NCI-H2107 treated with DMSO at 0.1 percent for 48 hours (cell line): ENCODE measurements around the gene NCOA3.

ENCODE experiments used
- DNase-seq: peaks from one replicate; lab custom pipeline; 2025; ENCODE audit not compliant: unreplicated experiment; lab: John Stamatoyannopoulos, UW

Gene NCOA3

GRCh38 chr20:47596003-47596571 is 94.4 kb downstream of the NCOA3 start:
- no peak for DNase-seq

GRCh38 chr20:47597090-47597489 is 95.4 kb downstream of the NCOA3 start:
- no peak for DNase-seq

GRCh38 chr20:47598911-47599744 is 97.4 kb downstream of the NCOA3 start:
- DNase-seq: no peak

- no peak for DNase-seq
Measured at GRCh38 chr20:47600967-47601547, 99.4 kb downstream of the NCOA3 start.

GRCh38 chr20:47603260-47603659 is 101.6 kb downstream of the NCOA3 start:
- DNase-seq: no peak

- no peak for DNase-seq
Measured at GRCh38 chr20:47605673-47606413, 104.2 kb downstream of the NCOA3 start.

GRCh38 chr20:47606414-47606982 is 104.8 kb downstream of the NCOA3 start:
- DNase-seq: peak; percentile 75

- DNase-seq: no peak
Measured at GRCh38 chr20:47606983-47607613, 105.4 kb downstream of the NCOA3 start.

GRCh38 chr20:47609001-47609400 is 107.3 kb downstream of the NCOA3 start:
- no peak for DNase-seq

- no peak for DNase-seq
Measured at GRCh38 chr20:47610247-47610944, 108.7 kb downstream of the NCOA3 start.

GRCh38 chr20:47610945-47611250 is 109.2 kb downstream of the NCOA3 start:
- DNase-seq: no peak

- DNase-seq: no peak
Measured at GRCh38 chr20:47611785-47612184, 110.1 kb downstream of the NCOA3 start.

- peak; percentile 9 for DNase-seq
Measured at GRCh38 chr20:47612670-47613069, 111.0 kb downstream of the NCOA3 start.

- no peak for DNase-seq
Measured at GRCh38 chr20:47614703-47615309, 113.1 kb downstream of the NCOA3 start.

- DNase-seq: no peak
Measured at GRCh38 chr20:47618479-47618878, 116.8 kb downstream of the NCOA3 start.

GRCh38 chr20:47620808-47621805 is 119.4 kb downstream of the NCOA3 start:
- peak; percentile 28 for DNase-seq

GRCh38 chr20:47622118-47622665 is 120.5 kb downstream of the NCOA3 start:
- DNase-seq: no peak

- no peak for DNase-seq
Measured at GRCh38 chr20:47623206-47623605, 121.5 kb downstream of the NCOA3 start.
